H1 (cell line): ENCODE measurements around the gene DYNC1I2. TPM values are rescaled to one million over a fixed set of nuclear protein-coding genes. Genes with fewer than 3 reads are reported as not detected.

Experiments used
- CTCF ChIA-PET: fragments of 300-600 bp; sonication (Branson Sonifier 250); formaldehyde crosslinking; loops from one replicate; lab custom pipeline; 2021; ENCODE audit not compliant: partially characterized antibody; lab: Charles Lee
- POLR2A ChIA-PET: fragments of 300-600 bp; sonication (Branson Sonifier 250); formaldehyde crosslinking; loops from one replicate; lab custom pipeline; 2021; ENCODE audit warnings: inconsistent platforms; ENCODE audit not compliant: partially characterized antibody; lab: Charles Lee
- DNase-seq, 2 experiments: peaks; one replicate each; pipeline versions ENCODE4 v3.0.0 to v3.0.0-alpha.2; 2010 to 2022; ENCODE audit warnings: low spot score in 2 of 2, low read depth in 1 of 2, mixed read lengths in 1 of 2
- FAIRE-seq: peaks from 2 replicates; lab custom pipeline; 2011; peaks lifted over from hg19 to GRCh38; lab: Jason Lieb, UNC
- H2AFZ ChIP-seq: 2 replicates; pipeline ENCODE4 v1.8.1; 2012; ENCODE audit warnings: low read length, inconsistent platforms
- H2AK5ac ChIP-seq: 2 replicates; pipeline ENCODE4 v1.6.1; 2013; ENCODE audit warnings: low read depth, low read length
- H2BK120ac ChIP-seq: replicated peaks from 2 replicates; pipeline ENCODE3; 2013; ENCODE audit warnings: low read depth, low read length, inconsistent platforms
- H2BK12ac ChIP-seq: 2 replicates; pipeline ENCODE4 v1.6.1; 2013; ENCODE audit warnings: low read depth, low read length
- H2BK15ac ChIP-seq: 2 replicates; pipeline ENCODE4 v1.6.1; 2013; ENCODE audit warnings: low read length
- H2BK20ac ChIP-seq: 2 replicates; pipeline ENCODE4 v1.6.1; 2013; ENCODE audit warnings: low read length
- H2BK5ac ChIP-seq: 2 replicates; pipeline ENCODE4 v1.6.1; 2013; ENCODE audit warnings: low read depth, low read length
- H3K14ac ChIP-seq: 2 replicates; pipeline ENCODE4 v1.6.1; 2013; ENCODE audit warnings: inconsistent platforms; ENCODE audit not compliant: insufficient read length
- H3K18ac ChIP-seq: 2 replicates; pipeline ENCODE4 v1.6.1; 2013; ENCODE audit warnings: low read length; ENCODE audit errors: extremely low read depth
- H3K23ac ChIP-seq: 2 replicates; pipeline ENCODE4 v1.6.1; 2013; ENCODE audit warnings: inconsistent platforms; ENCODE audit not compliant: insufficient read length
- H3K23me2 ChIP-seq: 2 replicates; pipeline ENCODE4 v1.6.1; 2013; ENCODE audit warnings: low read depth, low read length
- H3K27ac ChIP-seq: 2 replicates; pipeline ENCODE4 v1.6.1; 2011; ENCODE audit warnings: low read depth, low read length, inconsistent platforms
- H3K27me3 ChIP-seq, 4 experiments: replicated peaks in 1 of 4; 1 replicate in 1 of 4; 2 replicates in 3 of 4; pipeline versions ENCODE4 v1.6.1 to v1.8.1; 2011 to 2013; ENCODE audit warnings: low read length in 3 of 4, mild to moderate bottlenecking in 3 of 4, inconsistent platforms in 2 of 4, mixed read lengths in 2 of 4, moderate library complexity in 1 of 4; ENCODE audit not compliant: control insufficient read depth in 3 of 4, insufficient read depth in 3 of 4; ENCODE audit errors: extremely low read depth in 1 of 4
- H3K36me3 ChIP-seq, 4 experiments: 2 replicates each; pipeline versions ENCODE4 v1.6.1 to v1.8.1; 2011 to 2013; ENCODE audit warnings: mild to moderate bottlenecking in 4 of 4, low read length in 3 of 4, moderate library complexity in 2 of 4, control low read depth in 1 of 4, inconsistent platforms in 1 of 4; ENCODE audit not compliant: insufficient read depth in 4 of 4, control insufficient read depth in 2 of 4
- H3K4ac ChIP-seq: replicated peaks from 2 replicates; pipeline ENCODE3; 2013; ENCODE audit warnings: low read length, low read depth, mixed read lengths, inconsistent platforms; ENCODE audit not compliant: insufficient read length
- H3K4me1 ChIP-seq, 4 experiments: replicated peaks in 1 of 4; 1 replicate in 1 of 4; 2 replicates in 3 of 4; pipeline versions ENCODE4 v1.6.1 to v1.8.1; 2011 to 2013; ENCODE audit warnings: low read length in 3 of 4, inconsistent platforms in 2 of 4, mixed read lengths in 1 of 4; ENCODE audit not compliant: insufficient read depth in 4 of 4, control insufficient read depth in 3 of 4
- H3K4me2 ChIP-seq, 2 experiments: 2 replicates each; pipeline versions ENCODE4 v1.6.1 to v1.8.1; 2011 to 2013; ENCODE audit warnings: low read depth in 2 of 2, low read length in 2 of 2, control low read depth in 1 of 2, inconsistent platforms in 1 of 2, mild to moderate bottlenecking in 1 of 2; ENCODE audit not compliant: insufficient read depth in 1 of 2
- H3K4me3 ChIP-seq, 4 experiments: fragments of 200-600, 300-600 bp in 1 of 4; sonication (generic), shearing (Covaris generic), sonication (Bioruptor Twin) in 1 of 4; 2 replicates each; pipeline versions ENCODE4 v1.5.1 to v1.8.1; 2011 to 2016; ENCODE audit warnings: low read length in 4 of 4, low read depth in 3 of 4, control low read depth in 2 of 4, inconsistent platforms in 2 of 4, mild to moderate bottlenecking in 2 of 4, mixed read lengths in 1 of 4, moderate library complexity in 1 of 4; ENCODE audit not compliant: insufficient read depth in 2 of 4; ENCODE audit errors: extremely low read depth in 1 of 4
- H3K56ac ChIP-seq: replicated peaks from 2 replicates; pipeline ENCODE3; 2013; ENCODE audit warnings: low read depth, mild to moderate bottlenecking, mixed read lengths, low read length, inconsistent platforms; ENCODE audit not compliant: insufficient read length
- H3K79me1 ChIP-seq: 2 replicates; pipeline ENCODE4 v1.6.1; 2013; ENCODE audit warnings: low read depth, low read length, control low read depth
- H3K79me2 ChIP-seq, 2 experiments: 2 replicates each; pipeline versions ENCODE4 v1.6.1 to v1.8.1; 2012 to 2013; ENCODE audit warnings: low read length in 2 of 2, mild to moderate bottlenecking in 2 of 2, inconsistent platforms in 1 of 2; ENCODE audit not compliant: insufficient read depth in 2 of 2, control insufficient read depth in 1 of 2
- H3K9ac ChIP-seq, 4 experiments: replicated peaks in 1 of 4; 1 replicate in 1 of 4; 2 replicates in 3 of 4; pipeline versions ENCODE4 v1.6.1 to v1.8.1; 2011 to 2013; ENCODE audit warnings: low read depth in 3 of 4, low read length in 3 of 4, control low read depth in 2 of 4, mild to moderate bottlenecking in 2 of 4, moderate library complexity in 2 of 4, inconsistent platforms in 1 of 4; ENCODE audit errors: extremely low read depth in 1 of 4
- H3K9me3 ChIP-seq, 2 experiments: 2 replicates each; pipeline versions ENCODE4 v1.6.1 to v1.8.1; 2012 to 2013; ENCODE audit warnings: mild to moderate bottlenecking in 2 of 2, moderate library complexity in 2 of 2, control low read depth in 1 of 2, inconsistent platforms in 1 of 2, low read depth in 1 of 2, low read length in 1 of 2, mixed read lengths in 1 of 2; ENCODE audit not compliant: insufficient read depth in 2 of 2
- H4K20me1 ChIP-seq, 2 experiments: replicated peaks in 1 of 2; 2 replicates each; pipeline versions ENCODE3 to v1.8.1; 2011 to 2013; ENCODE audit warnings: inconsistent platforms in 2 of 2, low read length in 2 of 2, mild to moderate bottlenecking in 1 of 2; ENCODE audit not compliant: insufficient read depth in 2 of 2, control insufficient read depth in 1 of 2
- H4K5ac ChIP-seq: 2 replicates; pipeline ENCODE4 v1.6.1; 2013; ENCODE audit warnings: low read length, low read depth, mixed read lengths, inconsistent platforms; ENCODE audit not compliant: insufficient read length
- H4K8ac ChIP-seq: 2 replicates; pipeline ENCODE4 v1.8.0; 2013; ENCODE audit warnings: mild to moderate bottlenecking, moderate library complexity, low read length, inconsistent platforms; ENCODE audit not compliant: insufficient read depth; ENCODE audit errors: extremely low read depth
- H4K91ac ChIP-seq: replicated peaks from 2 replicates; pipeline ENCODE3; 2013; ENCODE audit warnings: low read length, mixed read lengths, inconsistent platforms; ENCODE audit not compliant: insufficient read length
- POLR2A ChIP-seq, 2 experiments: IDR thresholded peaks; 1 replicate in 1 of 2; 2 replicates in 1 of 2; pipeline ENCODE4 v1.6.1; 2011; ENCODE audit warnings: low read depth in 2 of 2, low read length in 2 of 2, mild to moderate bottlenecking in 2 of 2; ENCODE audit errors: control extremely low read depth in 1 of 2
- polyA plus RNA-seq, 7 experiments: library from polyadenylated mRNA; depleted of rRNA in 3 of 7; stranded (reverse) in 5 of 7; unstranded in 2 of 7; fragments of >200 nt in 5 of 7; fragments of 200-250 nt in 2 of 7; gene quantifications; 1 replicate in 5 of 7; 2 replicates in 1 of 7; 4 replicates in 1 of 7; pipeline versions ENCODE4 v1.2.1 to v1.2.3, GENCODE V29; 2011 to 2013; ENCODE audit warnings: missing spikeins in 2 of 7, mixed read lengths in 2 of 7
- total RNA-seq: library from RNA; stranded (reverse); fragmentation: NEBNext Ultra II Directional; extraction: Animal tissue kit (Norgen Biotek cat#: 25700); gene quantifications from 2 replicates; pipeline ENCODE4 v1.2.1, GENCODE V29; 2021

DYNC1I2 gene
- total and polyA plus RNA-seq, 2 of the 8 experiments (the other 6 are each of a cell fraction or from before 2014, with no cell fraction given): 67.3 to 68.1 TPM

DNA sequence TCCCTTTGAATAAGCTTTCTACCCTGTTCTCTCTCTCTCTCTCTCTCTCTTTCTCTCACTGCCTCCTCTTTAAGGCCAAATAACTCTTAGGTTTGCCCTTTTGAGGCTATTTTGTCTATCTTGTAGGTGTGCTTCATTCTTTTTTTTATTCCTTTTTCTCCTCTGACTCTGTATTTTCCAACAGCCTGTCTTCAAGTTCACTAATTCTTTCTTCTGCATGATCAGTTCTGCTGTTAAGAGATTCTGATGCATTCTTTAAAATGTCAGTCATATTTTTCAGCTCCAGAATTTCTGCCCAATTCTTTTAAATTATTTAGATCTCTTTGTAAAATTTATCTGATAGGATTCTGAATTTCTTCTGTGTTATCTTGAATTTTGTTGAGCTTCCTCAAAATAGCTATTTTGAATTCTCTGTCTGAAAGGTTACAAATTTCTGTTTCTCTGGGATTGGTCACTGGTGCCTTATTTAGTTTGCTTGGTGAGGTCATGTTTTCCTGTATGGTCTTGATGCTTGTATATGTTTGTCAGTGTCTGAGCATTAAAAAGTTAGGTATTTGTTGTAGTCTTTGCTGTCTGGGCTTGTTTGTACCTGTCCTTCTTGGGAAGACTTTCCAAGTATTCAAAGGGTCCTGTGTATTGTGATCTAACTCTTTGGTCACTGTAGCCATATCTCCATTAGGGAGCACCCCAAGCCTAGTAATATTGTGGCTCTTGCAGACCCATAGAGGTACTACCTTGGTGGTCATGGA is 35.4 kb upstream of the DYNC1I2 start:
- Histone ChIP-seq H3K4me2 (no peak overlapping the region), H4K5ac (no peak overlapping the region), H4K91ac (no peak overlapping the region), H3K56ac (no peak overlapping the region), H3K79me2 (no peaks in the 10 kb centered on the region), H4K8ac (no peak overlapping the region), H2BK5ac (no peak overlapping the region), H3K18ac (no peak overlapping the region), H3K79me1 (no peaks in the 10 kb centered on the region), H4K20me1 (no peaks in the 10 kb centered on the region), H3K23ac (no peak overlapping the region), H2AK5ac (no peak overlapping the region), H3K23me2 (no peaks in the 10 kb centered on the region), H3K9ac (no peak overlapping the region), H2BK120ac (no peak overlapping the region), H3K4ac (no peak overlapping the region), H3K4me3 (no peak overlapping the region), H3K14ac (no peak overlapping the region), H3K36me3 (no peaks in the 10 kb centered on the region), H2BK15ac (no peak overlapping the region), H2BK20ac (no peak overlapping the region), H2AFZ (no peak overlapping the region), H3K27me3 (no peaks in the 10 kb centered on the region), H2BK12ac (no peak overlapping the region), H3K4me1 (no peaks in the 10 kb centered on the region), H3K9me3 (peaks cover 2 to 6% of the 10 kb centered on the region in 2 experiments; a peak in 2 of 4 replicates), H3K27ac (no peak overlapping the region)
- no peak for TF ChIP-seq POLR2A (IDR thresholded peaks at IDR 0.05; ENCODE audit: control extremely low read depth in 1 of 2, low read depth in 2 of 2, low read length in 2 of 2)
- FAIRE-seq (no peak), DNase-seq (no peak)
- POLR2A ChIA-PET: interaction anchor here (0.6 kb wide), 1 partner anchor 978 kb away, joined by 3 read pairs; no protein-coding TSS in a partner anchor
- CTCF ChIA-PET: interaction anchor here (0.6 to 1.6 kb wide), 2 partner anchors 16 kb away, joined by 3 read pairs; no protein-coding TSS in a partner anchor
